Retinal pigment epithelial cell (primary cell): ENCODE results near the gene AP3D1.

ENCODE experiments used
- DNase-seq: peaks from one replicate; pipeline ENCODE4 v3.0.0-alpha.2; 2010; ENCODE audit warnings: low read depth
- H3K4me3 ChIP-seq: 2 replicates; pipeline ENCODE4 v1.5.1; 2011; ENCODE audit warnings: mild to moderate bottlenecking, low read length, control low read depth, moderate library complexity
- TF ChIP-seq, protein P1 (sequence below): conservative IDR thresholded peaks from 2 replicates; pipeline ENCODE4 v1.5.1; 2011; ENCODE audit warnings: low read depth, low read length, control low read depth, inconsistent platforms

The AP3D1 gene

DNA sequence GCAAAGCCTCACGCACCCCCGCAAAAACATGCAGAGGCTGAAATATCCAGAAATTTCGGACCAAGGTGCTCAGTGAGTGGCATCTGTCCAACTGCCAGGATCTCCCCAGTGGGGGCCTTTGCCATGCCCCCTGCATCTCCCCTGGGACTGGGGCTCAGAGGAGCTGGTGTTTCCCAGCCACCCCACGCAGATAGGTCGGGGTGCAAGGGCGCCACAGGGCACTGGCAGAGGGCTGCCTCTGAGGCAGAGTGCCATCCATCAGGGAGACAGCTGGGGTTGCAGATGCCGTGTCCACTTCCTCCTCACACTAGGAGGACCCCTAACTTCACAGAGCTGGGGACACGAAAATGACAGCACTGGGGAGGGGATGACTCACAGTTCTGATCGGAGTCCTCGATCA, 28.4 kb downstream of the AP3D1 start:
- no peak for DNase-seq
- H3K4me3 ChIP-seq: no peak overlapping the region
- TF ChIP-seq, protein P1, sequence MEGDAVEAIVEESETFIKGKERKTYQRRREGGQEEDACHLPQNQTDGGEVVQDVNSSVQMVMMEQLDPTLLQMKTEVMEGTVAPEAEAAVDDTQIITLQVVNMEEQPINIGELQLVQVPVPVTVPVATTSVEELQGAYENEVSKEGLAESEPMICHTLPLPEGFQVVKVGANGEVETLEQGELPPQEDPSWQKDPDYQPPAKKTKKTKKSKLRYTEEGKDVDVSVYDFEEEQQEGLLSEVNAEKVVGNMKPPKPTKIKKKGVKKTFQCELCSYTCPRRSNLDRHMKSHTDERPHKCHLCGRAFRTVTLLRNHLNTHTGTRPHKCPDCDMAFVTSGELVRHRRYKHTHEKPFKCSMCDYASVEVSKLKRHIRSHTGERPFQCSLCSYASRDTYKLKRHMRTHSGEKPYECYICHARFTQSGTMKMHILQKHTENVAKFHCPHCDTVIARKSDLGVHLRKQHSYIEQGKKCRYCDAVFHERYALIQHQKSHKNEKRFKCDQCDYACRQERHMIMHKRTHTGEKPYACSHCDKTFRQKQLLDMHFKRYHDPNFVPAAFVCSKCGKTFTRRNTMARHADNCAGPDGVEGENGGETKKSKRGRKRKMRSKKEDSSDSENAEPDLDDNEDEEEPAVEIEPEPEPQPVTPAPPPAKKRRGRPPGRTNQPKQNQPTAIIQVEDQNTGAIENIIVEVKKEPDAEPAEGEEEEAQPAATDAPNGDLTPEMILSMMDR: no peak

DNA sequence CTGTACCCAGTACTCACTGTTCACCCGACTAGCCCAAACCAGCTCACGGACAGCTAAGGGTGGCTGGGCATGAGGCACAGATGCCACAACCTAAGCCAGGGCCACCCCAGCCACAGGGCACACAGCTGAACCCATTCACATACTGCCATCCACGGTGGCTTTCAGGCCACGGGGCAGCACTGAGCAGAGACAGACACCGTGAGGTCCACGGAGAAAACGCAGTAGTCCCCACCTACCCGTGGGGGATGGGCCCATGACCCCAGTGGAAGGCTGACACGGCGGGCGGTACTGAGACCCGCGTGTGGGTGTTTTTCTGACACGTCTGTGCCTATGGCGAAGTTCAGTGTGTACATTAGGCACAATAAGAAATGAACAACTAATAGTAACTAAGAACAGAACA, 29.1 kb downstream of the AP3D1 start:
- TF ChIP-seq, protein P1: no peak
- no peak for DNase-seq
- H3K4me3 ChIP-seq: no peak overlapping the region

DNA sequence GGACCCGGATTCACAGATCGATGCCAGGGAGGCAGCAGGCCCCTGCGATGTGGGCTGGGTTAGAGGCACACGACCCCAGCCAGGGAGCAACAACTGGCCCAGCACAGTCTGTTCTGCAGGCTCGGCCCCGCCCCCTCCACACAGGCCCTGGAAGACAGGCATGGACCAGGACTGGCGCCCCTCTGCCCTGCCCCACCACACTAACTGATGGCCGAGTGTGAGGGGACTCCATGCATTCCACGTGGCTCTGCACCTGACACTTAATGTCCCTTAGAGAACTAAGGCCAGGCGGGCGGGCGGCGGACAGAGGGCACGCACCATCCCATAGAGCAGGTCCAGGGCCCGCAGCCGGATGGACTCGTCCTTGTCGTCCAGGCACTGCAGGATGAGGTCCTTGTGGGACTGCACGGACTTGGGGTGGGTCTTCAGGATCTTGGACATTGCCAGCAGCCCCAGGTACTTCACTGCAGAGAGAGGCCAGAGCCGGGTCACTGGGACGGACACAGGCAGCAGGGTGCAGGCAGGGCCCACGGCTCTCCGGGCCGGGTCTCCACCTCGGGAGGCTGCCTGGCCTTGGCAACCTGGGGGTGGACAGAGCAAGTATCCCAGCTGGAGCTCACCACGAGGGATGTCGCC, 29.8 kb downstream of the AP3D1 start:
- H3K4me3 ChIP-seq: no peak overlapping the region
- TF ChIP-seq, protein P1: no peak
- no peak for DNase-seq

DNA sequence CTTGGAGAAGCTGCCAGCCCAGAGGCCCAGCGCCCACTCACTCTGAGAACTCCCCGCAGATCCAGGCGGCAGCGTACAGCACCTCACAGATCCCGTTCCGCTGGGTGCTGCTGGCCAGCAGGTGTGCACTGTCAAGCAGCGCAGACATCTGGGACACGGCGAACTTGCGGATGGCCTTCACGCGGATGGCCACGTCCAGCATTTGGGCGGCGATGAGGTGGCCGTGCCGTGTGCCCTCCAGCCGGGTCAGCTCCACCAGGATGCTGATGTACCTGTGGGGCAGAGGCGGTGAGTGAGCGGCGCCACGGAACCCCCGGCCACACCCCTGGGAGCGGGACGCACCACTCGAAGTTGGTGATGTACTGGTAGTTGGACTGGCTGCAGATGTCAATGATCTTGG, 30.5 kb downstream of the AP3D1 start:
- TF ChIP-seq, protein P1: no peak
- no peak overlapping the region for H3K4me3 ChIP-seq

DNA sequence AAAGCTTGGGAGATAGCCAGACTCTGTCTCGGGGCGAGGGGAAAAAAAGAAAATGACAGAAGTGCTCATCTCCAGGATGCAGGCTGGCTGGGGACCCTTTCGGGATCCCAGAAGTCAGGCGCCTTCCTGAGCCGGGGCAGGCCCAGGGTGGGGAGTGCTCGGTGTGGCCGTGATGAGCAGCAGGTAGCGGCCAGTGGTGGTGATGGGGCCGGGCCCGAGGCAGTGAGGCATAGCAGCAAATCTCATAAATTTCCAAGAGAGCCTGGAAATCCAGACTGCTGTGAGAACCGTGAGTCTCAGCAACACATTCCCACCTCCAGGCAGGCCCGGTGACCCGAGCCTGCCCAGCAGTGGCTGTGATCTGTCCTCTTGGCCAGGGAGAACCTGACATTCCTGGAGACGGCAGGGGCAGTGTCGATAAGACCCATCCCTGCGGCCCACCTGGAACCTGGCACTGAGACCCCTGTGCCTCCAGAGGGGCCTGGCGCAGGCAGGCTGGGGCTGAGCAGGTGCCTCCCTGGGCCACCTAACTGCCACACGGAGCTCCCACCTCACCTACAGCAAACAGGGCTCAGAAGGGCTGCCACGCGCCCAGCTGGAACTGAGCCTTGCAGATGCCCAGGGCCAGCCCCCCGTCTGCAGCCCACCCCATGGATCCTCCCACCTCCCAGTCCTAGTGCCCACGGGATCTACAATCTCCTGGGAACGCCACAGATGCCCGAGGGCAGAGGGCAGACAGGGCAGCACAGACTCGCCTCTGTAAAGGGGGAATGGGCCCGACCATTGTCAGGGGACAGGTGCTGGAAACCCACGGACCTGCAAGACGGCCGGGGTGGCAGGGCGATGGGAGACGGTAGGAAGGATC, 31.2 kb downstream of the AP3D1 start:
- H3K4me3 ChIP-seq: no peak overlapping the region
- TF ChIP-seq, protein P1: no peak
- no peak for DNase-seq

More for the DNA sequence above, 30.5 kb downstream of the AP3D1 start:
- no peak for DNase-seq

DNA sequence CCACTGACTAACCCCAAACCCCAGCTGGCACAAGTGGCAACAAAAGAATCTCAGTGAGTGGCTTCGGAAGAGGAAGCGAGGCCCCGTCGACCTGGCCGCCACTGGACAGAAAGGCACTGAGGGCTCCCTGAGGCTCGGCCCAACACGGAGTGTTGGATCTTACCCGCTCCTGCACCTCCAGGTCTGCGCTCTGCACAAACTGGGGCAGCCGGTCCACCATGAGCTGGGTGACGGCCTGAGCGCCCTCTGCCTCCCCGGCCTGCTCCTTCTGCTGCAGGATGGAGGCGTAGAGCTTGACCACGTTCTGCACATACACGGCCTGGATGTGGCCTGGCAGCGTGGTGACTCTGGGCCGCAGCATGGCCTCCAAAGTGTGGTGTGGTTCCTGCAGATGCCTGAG, 32.9 kb downstream of the AP3D1 start:
- TF ChIP-seq, protein P1: no peak
- no peak overlapping the region for H3K4me3 ChIP-seq
- DNase-seq: no peak
